ENCODE results near the gene MED12L.

MED12L gene

DNA sequence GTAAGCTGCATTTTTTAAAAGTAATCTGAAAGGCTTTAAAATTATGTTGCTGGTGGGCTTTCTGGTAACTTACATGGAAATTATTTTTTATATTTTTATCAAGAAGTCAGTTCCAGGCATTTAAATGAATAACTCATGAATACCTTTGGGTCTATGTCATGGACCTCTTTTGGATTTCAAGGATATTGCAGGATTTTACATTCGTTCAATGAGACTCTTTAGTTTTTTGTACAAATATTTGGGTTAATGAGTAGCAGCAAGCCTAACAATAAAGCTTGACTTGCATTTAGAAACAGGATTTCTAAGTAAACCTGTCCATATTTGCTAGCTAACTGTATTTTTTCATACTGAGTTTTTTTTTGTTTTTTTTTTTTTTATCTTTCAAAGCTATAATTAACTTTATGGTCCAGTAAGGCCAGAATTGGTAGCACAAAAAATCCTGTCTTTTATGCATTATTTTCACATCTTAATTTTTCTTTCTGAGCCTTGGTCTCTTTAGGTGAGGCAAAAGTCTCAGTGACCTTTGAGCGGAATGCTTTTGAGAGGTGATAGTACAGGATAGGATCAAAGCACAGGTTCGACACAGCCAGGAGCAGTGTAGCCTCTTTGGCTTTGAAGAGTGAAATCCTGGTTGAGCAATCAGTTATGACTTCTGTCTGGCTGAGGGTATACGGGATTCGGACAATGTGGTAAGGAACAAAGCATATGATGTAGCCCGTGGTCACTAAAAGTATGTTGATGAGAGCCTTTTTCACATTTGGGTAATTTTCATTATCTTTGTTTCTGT is 112.7 kb downstream of the MED12L start:
- H3K4me3 ChIP-seq (ENCODE audit: low read length) = no peak overlapping the region
- H3K36me3 ChIP-seq (ENCODE audit: control insufficient read depth, insufficient read depth, low read length) = no peaks in the 10 kb centered on the region
- WGBS (ENCODE audit: insufficient coverage, insufficient read length) = no CpG with 5 or more reads among the region's 6 CpGs
- H3K27ac ChIP-seq (ENCODE audit: low read length) = no peak overlapping the region
- no peaks in the 10 kb centered on the region for H3K9me3 ChIP-seq (ENCODE audit: control insufficient read depth, insufficient read depth, low read length)
- no peaks in the 10 kb centered on the region for H3K27me3 ChIP-seq (ENCODE audit: control insufficient read depth, insufficient read depth, low read length)
- H3K4me1 ChIP-seq (ENCODE audit: control insufficient read depth, insufficient read depth, low read length) = no peaks in the 10 kb centered on the region
- no peak for DNase-seq (ENCODE audit: low read depth, low spot score)

DNA sequence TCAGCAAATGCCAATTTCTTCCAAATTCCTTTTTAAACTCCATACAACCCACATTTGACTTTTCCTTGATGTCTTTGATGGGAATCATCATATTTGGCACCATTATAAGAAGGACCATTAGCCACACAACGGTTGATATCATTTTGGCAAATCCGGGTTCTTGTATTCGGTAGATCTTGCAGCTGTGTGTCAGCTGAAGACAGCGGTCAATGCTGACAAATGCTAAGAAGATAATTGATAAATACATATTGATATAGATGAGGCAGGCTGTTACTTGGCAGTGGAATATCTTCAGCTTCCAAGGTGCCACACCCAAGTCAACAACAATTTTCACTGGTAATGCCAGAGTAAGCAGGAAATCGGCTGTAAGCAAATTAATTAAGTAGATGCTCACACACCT is 113.4 kb downstream of the MED12L start:
- H3K4me1 ChIP-seq (ENCODE audit: control insufficient read depth, insufficient read depth, low read length) = no peaks in the 10 kb centered on the region
- no peaks in the 10 kb centered on the region for H3K27me3 ChIP-seq (ENCODE audit: control insufficient read depth, insufficient read depth, low read length)
- H3K4me3 ChIP-seq (ENCODE audit: low read length) = no peak overlapping the region
- no peaks in the 10 kb centered on the region for H3K36me3 ChIP-seq (ENCODE audit: control insufficient read depth, insufficient read depth, low read length)
- H3K9me3 ChIP-seq (ENCODE audit: control insufficient read depth, insufficient read depth, low read length) = no peaks in the 10 kb centered on the region
- DNase-seq (ENCODE audit: low read depth, low spot score) = no peak
- H3K27ac ChIP-seq (ENCODE audit: low read length) = no peak overlapping the region
- no CpG with 5 or more reads among the region's 5 CpGs for WGBS (ENCODE audit: insufficient coverage, insufficient read length)

DNA sequence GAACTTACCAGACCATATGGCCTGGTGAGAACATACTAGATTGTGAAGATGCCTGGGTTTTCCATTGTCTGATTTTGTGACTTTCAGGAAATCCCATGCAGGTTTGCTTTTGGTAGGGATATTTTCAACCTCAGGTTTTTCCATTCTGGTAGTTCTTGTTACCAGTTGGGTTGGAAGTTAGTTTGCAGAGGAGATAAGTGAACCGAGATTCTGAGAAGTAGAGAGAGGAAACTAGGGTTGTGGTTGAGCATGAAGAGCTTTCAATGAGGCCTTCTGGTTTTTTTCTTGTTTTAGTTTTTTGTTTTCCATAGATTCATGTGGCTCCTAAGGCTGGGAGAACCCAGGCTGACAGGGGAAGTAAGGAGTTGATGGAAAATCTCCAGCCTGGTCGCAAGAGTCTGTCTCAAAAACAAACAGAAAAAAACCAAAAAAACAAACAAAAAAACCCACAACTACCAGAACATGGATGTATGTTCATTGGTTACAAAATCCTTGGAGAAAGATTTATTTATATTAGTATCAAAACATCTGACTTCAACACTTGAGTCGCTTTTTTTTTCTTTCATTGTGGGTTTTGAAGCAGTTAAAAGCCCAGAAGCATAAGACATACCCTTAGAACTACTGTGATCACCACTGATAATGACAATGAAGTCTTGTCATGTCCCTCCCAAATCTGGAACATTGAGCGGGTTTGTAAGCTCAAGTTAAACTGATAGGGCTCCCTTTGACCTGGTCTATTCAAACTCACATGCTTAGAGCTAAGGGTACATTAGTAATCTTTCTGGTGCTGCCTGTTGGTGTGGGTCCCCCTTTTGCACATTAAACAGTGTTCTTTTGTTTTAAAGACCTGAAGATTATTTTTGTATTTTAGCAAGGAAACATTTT is 114.3 kb downstream of the MED12L start:
- no peaks in the 10 kb centered on the region for H3K36me3 ChIP-seq (ENCODE audit: control insufficient read depth, insufficient read depth, low read length)
- WGBS (ENCODE audit: insufficient coverage, insufficient read length) = no CpG with 5 or more reads among the region's 4 CpGs
- no peak overlapping the region for H3K4me3 ChIP-seq (ENCODE audit: low read length)
- H3K9me3 ChIP-seq (ENCODE audit: control insufficient read depth, insufficient read depth, low read length) = no peaks in the 10 kb centered on the region
- H3K4me1 ChIP-seq (ENCODE audit: control insufficient read depth, insufficient read depth, low read length) = no peaks in the 10 kb centered on the region
- H3K27me3 ChIP-seq (ENCODE audit: control insufficient read depth, insufficient read depth, low read length) = no peaks in the 10 kb centered on the region
- no peak overlapping the region for H3K27ac ChIP-seq (ENCODE audit: low read length)
- DNase-seq (ENCODE audit: low read depth, low spot score) = no peak

DNA sequence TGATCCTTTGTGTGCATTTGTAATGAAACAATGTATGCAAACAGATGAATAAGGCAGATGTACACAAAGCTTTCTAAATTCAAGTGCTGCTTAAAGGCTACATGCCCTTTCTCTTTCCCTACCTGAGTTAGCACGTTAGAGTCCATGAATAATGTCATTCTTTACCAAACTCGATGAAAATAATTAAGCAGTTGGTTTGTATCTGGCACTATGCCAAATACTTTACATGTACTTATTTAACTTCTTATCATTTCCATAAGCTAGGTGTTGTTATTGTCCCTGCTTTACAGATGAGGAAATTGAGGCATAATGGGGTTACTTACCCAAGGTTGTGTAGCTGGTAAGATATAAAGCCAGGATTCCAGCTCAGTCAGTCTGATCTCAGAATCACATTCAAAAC is 115.1 kb downstream of the MED12L start:
- Histone ChIP-seq H3K27me3 (ENCODE audit: control insufficient read depth, insufficient read depth, low read length) (no peaks in the 10 kb centered on the region), H3K9me3 (ENCODE audit: control insufficient read depth, insufficient read depth, low read length) (no peaks in the 10 kb centered on the region), H3K36me3 (ENCODE audit: control insufficient read depth, insufficient read depth, low read length) (no peaks in the 10 kb centered on the region), H3K4me3 (ENCODE audit: low read length) (no peak overlapping the region), H3K27ac (ENCODE audit: low read length) (no peak overlapping the region), H3K4me1 (ENCODE audit: control insufficient read depth, insufficient read depth, low read length) (no peaks in the 10 kb centered on the region)
- no CpG with 5 or more reads among the region's 2 CpGs for WGBS (ENCODE audit: insufficient coverage, insufficient read length)
- DNase-seq (ENCODE audit: low read depth, low spot score) = no peak

DNA sequence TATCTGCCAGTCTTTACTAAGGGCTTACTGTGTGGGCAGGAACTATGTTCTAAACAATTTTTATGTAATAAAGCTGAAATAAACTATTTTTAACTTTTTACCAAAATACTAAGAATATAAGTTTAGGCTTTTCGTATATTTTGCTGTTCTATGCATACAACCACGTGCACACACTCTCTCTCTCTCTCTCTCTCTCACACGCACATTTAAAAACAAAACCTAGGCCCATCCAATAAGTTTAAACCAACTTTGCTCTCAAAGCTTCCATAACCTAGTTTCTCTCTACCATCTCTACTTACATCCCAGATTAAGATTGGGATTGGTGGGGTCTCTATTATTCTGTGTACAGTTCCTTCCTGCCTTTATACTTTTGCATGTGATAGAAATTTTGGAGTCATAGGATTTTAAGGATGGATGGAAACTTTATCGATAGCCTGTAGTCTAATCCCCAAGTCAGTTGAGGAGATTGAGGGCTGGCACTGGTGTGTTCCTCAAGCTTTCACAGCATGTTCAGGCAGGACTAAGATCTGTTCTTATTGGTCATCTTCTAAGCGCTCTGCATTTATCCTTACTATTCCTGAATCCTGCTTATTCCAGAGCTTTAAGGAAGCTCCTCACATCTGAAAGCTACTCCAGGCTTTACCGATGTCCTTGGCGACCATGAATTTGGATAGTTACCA is 115.7 kb downstream of the MED12L start:
- no peaks in the 10 kb centered on the region for H3K4me1 ChIP-seq (ENCODE audit: control insufficient read depth, insufficient read depth, low read length)
- H3K36me3 ChIP-seq (ENCODE audit: control insufficient read depth, insufficient read depth, low read length) = no peaks in the 10 kb centered on the region
- WGBS (ENCODE audit: insufficient coverage, insufficient read length) = 100% methylated on average over 1 of the region's 7 CpGs
- no peak overlapping the region for H3K27ac ChIP-seq (ENCODE audit: low read length)
- H3K4me3 ChIP-seq (ENCODE audit: low read length) = no peak overlapping the region
- no peak for DNase-seq (ENCODE audit: low read depth, low spot score)
- no peaks in the 10 kb centered on the region for H3K9me3 ChIP-seq (ENCODE audit: control insufficient read depth, insufficient read depth, low read length)
- no peaks in the 10 kb centered on the region for H3K27me3 ChIP-seq (ENCODE audit: control insufficient read depth, insufficient read depth, low read length)

DNA sequence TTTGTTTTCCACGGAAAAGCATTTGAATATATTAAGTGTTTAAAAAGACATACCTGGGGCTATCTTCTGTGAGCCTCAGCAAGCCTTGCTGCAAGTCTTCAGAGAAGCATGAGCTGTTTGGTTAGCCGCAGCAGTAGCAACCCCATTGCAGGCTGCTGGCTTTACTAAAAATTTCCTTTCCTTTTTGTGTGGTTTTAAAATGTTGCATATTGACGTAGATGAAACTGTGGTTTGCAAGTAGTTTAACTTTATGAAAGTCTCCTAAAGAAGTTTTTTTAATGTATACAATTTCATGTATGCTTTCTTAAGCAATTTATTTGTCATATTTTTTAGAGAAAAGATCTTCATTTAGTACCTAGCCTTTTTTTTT is 117.6 kb downstream of the MED12L start, which contains the start of gene GPR171:
GPR171 (minus strand) TSS at position 166 of the 370 bp plus-strand sequence. CDS start 3,830 bp downstream, outside the sequence.
- no peak within 1 kb of the TSS for H3K4me3 ChIP-seq (ENCODE audit: low read length)
- H3K36me3 ChIP-seq (ENCODE audit: control insufficient read depth, insufficient read depth, low read length) = no peaks in the 10 kb centered on the region
- H3K9me3 ChIP-seq (ENCODE audit: control insufficient read depth, insufficient read depth, low read length) = no peaks in the 10 kb centered on the region

DNA sequence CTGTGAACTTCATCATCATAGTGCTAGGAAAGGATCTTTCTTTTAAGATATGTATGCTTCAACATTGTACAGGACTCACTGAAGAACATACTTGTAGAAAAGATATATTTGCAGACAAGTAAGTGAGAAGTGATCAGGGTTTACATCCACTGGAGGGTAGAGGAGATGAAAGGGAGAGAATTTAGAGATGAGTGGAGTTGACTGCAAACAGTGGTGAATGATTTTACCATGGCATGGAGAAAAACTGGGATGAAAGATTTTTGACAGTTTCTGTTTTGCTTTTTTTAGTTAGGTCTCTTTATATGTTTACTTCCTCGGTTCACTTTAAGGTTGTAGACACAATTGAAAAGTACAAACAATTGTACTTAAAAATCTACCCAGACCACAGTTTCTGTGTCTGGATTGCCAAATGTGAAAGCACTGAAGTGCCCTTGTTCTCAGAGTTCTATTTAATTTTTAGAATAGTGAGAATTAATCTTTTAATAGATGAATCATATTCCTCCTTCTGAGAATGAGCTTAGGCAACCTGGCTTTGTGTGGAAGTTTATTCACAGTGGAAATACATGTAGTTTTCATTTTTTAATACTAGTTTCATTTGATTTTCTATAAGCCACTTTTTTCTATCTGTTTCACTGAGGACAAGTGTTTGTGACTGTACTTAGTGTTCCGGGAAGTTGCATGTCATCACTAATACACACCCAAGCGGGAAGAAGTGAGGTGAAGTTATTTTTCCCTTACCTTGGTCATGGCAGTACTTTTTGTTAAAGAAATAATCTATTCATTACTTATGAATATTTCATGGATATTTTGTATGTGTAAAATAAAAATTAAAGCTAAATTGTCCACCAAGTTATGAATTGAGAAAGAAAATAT is 119.3 kb downstream of the MED12L start:
- WGBS (ENCODE audit: insufficient coverage, insufficient read length) = no CpG with 5 or more reads among the region's 3 CpGs
- no peak for DNase-seq (ENCODE audit: low read depth, low spot score)
- Histone ChIP-seq H3K9me3 (ENCODE audit: control insufficient read depth, insufficient read depth, low read length) (no peaks in the 10 kb centered on the region), H3K4me3 (ENCODE audit: low read length) (no peak overlapping the region), H3K4me1 (ENCODE audit: control insufficient read depth, insufficient read depth, low read length) (no peaks in the 10 kb centered on the region), H3K27ac (ENCODE audit: low read length) (no peak overlapping the region), H3K36me3 (ENCODE audit: control insufficient read depth, insufficient read depth, low read length) (no peaks in the 10 kb centered on the region), H3K27me3 (ENCODE audit: control insufficient read depth, insufficient read depth, low read length) (no peaks in the 10 kb centered on the region)

More for the DNA sequence above, 117.6 kb downstream of the MED12L start, which contains the start of gene GPR171:
- no peak for DNase-seq (ENCODE audit: low read depth, low spot score)
- no peak within 1 kb of the TSS for H3K27ac ChIP-seq (ENCODE audit: low read length)
- no peaks in the 10 kb centered on the region for H3K4me1 ChIP-seq (ENCODE audit: control insufficient read depth, insufficient read depth, low read length)
- no CpG with 5 or more reads among the region's 3 CpGs for WGBS (ENCODE audit: insufficient coverage, insufficient read length)
- no peaks in the 10 kb centered on the region for H3K27me3 ChIP-seq (ENCODE audit: control insufficient read depth, insufficient read depth, low read length)

DNA sequence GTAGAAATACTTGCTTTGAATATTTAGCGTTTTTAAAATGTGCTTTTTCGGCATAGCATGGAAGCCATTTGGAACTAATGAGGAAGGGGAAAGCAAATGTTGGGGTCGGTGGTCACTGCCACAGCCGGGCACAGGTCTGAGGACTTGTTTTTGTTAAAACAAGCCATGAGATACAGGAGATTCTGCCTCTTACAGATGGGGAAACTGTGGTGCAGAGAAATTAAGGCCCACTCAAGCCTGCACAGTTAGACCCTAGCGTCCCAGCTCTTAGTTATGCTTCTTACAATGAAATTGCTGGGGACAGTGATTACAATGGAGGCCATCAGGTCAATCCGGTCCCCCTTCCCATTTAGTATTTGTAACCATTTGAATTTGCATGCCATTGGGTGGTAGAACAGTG is 120.0 kb downstream of the MED12L start:
- no peak overlapping the region for H3K27ac ChIP-seq (ENCODE audit: low read length)
- DNase-seq (ENCODE audit: low read depth, low spot score) = no peak
- no CpG with 5 or more reads among the region's 6 CpGs for WGBS (ENCODE audit: insufficient coverage, insufficient read length)
- H3K4me3 ChIP-seq (ENCODE audit: low read length) = no peak overlapping the region
- H3K27me3 ChIP-seq (ENCODE audit: control insufficient read depth, insufficient read depth, low read length) = no peaks in the 10 kb centered on the region
- no peaks in the 10 kb centered on the region for H3K36me3 ChIP-seq (ENCODE audit: control insufficient read depth, insufficient read depth, low read length)
- no peaks in the 10 kb centered on the region for H3K4me1 ChIP-seq (ENCODE audit: control insufficient read depth, insufficient read depth, low read length)
- no peaks in the 10 kb centered on the region for H3K9me3 ChIP-seq (ENCODE audit: control insufficient read depth, insufficient read depth, low read length)

DNA sequence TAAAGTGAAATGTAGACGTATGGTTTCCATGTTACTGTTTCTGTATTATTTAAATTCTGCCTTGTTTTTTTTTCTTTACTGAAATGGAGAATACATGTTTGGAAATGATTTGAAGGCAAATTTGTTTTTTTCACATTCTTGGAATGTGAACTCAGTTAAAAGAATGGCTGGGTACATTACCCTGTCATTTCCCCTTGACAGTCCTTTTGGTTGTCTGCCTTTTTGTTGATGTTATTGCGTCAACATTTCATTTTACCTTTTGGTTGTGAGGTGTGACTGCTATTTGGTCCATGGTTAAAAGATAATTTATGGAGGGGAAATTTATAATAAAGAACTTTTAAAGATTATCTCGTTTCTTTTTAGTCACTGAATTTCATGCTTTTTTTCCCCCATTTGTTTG is 120.7 kb downstream of the MED12L start:
- no peaks in the 10 kb centered on the region for H3K36me3 ChIP-seq (ENCODE audit: control insufficient read depth, insufficient read depth, low read length)
- H3K27ac ChIP-seq (ENCODE audit: low read length) = no peak overlapping the region
- no peaks in the 10 kb centered on the region for H3K4me1 ChIP-seq (ENCODE audit: control insufficient read depth, insufficient read depth, low read length)
- no peak for DNase-seq (ENCODE audit: low read depth, low spot score)
- H3K9me3 ChIP-seq (ENCODE audit: control insufficient read depth, insufficient read depth, low read length) = no peaks in the 10 kb centered on the region
- H3K27me3 ChIP-seq (ENCODE audit: control insufficient read depth, insufficient read depth, low read length) = no peaks in the 10 kb centered on the region
- H3K4me3 ChIP-seq (ENCODE audit: low read length) = no peak overlapping the region
- WGBS (ENCODE audit: insufficient coverage, insufficient read length) = no CpG with 5 or more reads among the region's 3 CpGs

Measured in iPS DF 6.9 (cell line).